ENCODE results near the gene LRRC57.

GRCh38 chr15:42507514-42507913 lies 41.1 kb downstream of the LRRC57 start:
- TF ChIP-seq POLR2A (IDR thresholded peaks at IDR 0.05) = no peak
- TF ChIP-seq CTCF (IDR thresholded peaks at IDR 0.05) = no peak

Measured in testis (tissue), 2 donors.